HCT116 (cell line): ENCODE results near the gene LHX4. TPM values are rescaled to one million over a fixed set of nuclear protein-coding genes. Genes with fewer than 3 reads are reported as not detected.

ENCODE experiments used
- ATAC-seq: fragments of 200-7000 bp; cut with Tn5 transposase; 2 replicates; pipeline ENCODE4 v1.9.1; 2020; ENCODE audit warnings: mild to moderate bottlenecking, moderate library complexity
- BruUV-seq: library from RNA; stranded (reverse); fragments of 400-500 nt; replicated peaks from 2 replicates; lab custom pipeline; 2021; lab: Mats Ljungman, UMichigan
- CTCF ChIA-PET: fragments of 300-600 bp; sonication (Branson Sonifier 250); formaldehyde crosslinking; loops from one replicate; lab custom pipeline; 2021; ENCODE audit warnings: antibody characterized with exemption; lab: Charles Lee
- POLR2A ChIA-PET: fragments of 300-600, 350-600 bp; sonication (Branson Sonifier 250); formaldehyde crosslinking; loops from one replicate; lab custom pipeline; 2021; ENCODE audit warnings: antibody characterized with exemption; lab: Charles Lee
- RAD21 ChIA-PET, 2 experiments: fragments of 300-600 bp; sonication (Branson Sonifier 250); formaldehyde crosslinking; loops; one replicate each; lab custom pipeline; 2023; ENCODE audit warnings: low total read pairs in 2 of 2; ENCODE audit not compliant: uncharacterized antibody in 2 of 2, unreplicated experiment in 2 of 2, low non-redundant PET in 1 of 2; lab: Charles Lee
- DNase-seq: peaks from one replicate; pipeline ENCODE4 v3.0.0-alpha.2; 2010; ENCODE audit warnings: low read depth, low spot score
- H2AFZ ChIP-seq: fragments of 200-600 bp; shearing (Covaris generic), sonication (generic); 2 replicates; pipeline ENCODE4 v1.6.1; 2017; ENCODE audit warnings: low read depth, mixed run types, mixed read lengths, antibody characterized with exemption, low read length; ENCODE audit not compliant: poor library complexity, severe bottlenecking
- H3K27ac ChIP-seq: 2 replicates; pipeline ENCODE4 v1.5.1; 2012; ENCODE audit warnings: low read depth, low read length
- H3K27me3 ChIP-seq: fragments of 200-600 bp; sonication (generic); 2 replicates; pipeline ENCODE4 v1.6.1; 2016; ENCODE audit warnings: mixed run types, low read length, mixed read lengths; ENCODE audit not compliant: insufficient read depth
- H3K36me3 ChIP-seq, 2 experiments: fragments of 200-500 bp in 1 of 2; fragments of 200-600 bp in 1 of 2; sonication (Bioruptor generic) in 1 of 2; sonication (generic) in 1 of 2; 2 replicates each; pipeline versions ENCODE4 v1.5.1 to v1.6.1; 2014 to 2016; ENCODE audit warnings: low read length in 2 of 2, inconsistent platforms in 1 of 2, mixed read lengths in 1 of 2, mixed run types in 1 of 2; ENCODE audit not compliant: insufficient read depth in 2 of 2, control insufficient read depth in 1 of 2
- H3K4me1 ChIP-seq, 2 experiments: fragments of 200-600 bp in 1 of 2; sonication (generic) in 1 of 2; 2 replicates each; pipeline versions ENCODE4 v1.5.1 to v1.6.1; 2012 to 2017; ENCODE audit warnings: low read length in 2 of 2, inconsistent platforms in 1 of 2, mild to moderate bottlenecking in 1 of 2, mixed read lengths in 1 of 2, mixed run types in 1 of 2, moderate library complexity in 1 of 2; ENCODE audit not compliant: insufficient read depth in 2 of 2, control insufficient read depth in 1 of 2
- H3K4me2 ChIP-seq: fragments of 200-600 bp; sonication (generic); 2 replicates; pipeline ENCODE4 v1.6.1; 2017; ENCODE audit warnings: mixed run types, low read length, mixed read lengths
- H3K4me3 ChIP-seq, 2 experiments: fragments of 200-600 bp in 1 of 2; sonication (generic) in 1 of 2; replicated peaks in 1 of 2; 2 replicates each; pipeline ENCODE4 v1.5.1; 2011 to 2016; ENCODE audit warnings: low read length in 2 of 2, control low read depth in 1 of 2, low read depth in 1 of 2, mild to moderate bottlenecking in 1 of 2, mixed read lengths in 1 of 2, mixed run types in 1 of 2
- H3K79me2 ChIP-seq: fragments of 200-600 bp; sonication (generic); 2 replicates; pipeline ENCODE4 v1.6.1; 2017; ENCODE audit warnings: mild to moderate bottlenecking, mixed run types, low read length, moderate library complexity, mixed read lengths; ENCODE audit not compliant: insufficient read depth
- H3K9ac ChIP-seq: fragments of 200-600 bp; sonication (generic); 2 replicates; pipeline ENCODE4 v1.6.1; 2016; ENCODE audit warnings: low read length, mixed read lengths
- H3K9me2 ChIP-seq: fragments of 200-600 bp; sonication (generic), shearing (Covaris generic); 2 replicates; pipeline ENCODE4 v1.6.1; 2017; ENCODE audit warnings: mixed run types, mild to moderate bottlenecking, moderate library complexity; ENCODE audit not compliant: insufficient read depth
- H3K9me3 ChIP-seq, 2 experiments: fragments of 200-500 bp in 1 of 2; fragments of 200-600 bp in 1 of 2; sonication (Bioruptor generic) in 1 of 2; sonication (generic) in 1 of 2; 2 replicates each; pipeline ENCODE4 v1.6.1; 2014 to 2017; ENCODE audit warnings: low read length in 2 of 2, mixed read lengths in 2 of 2, inconsistent platforms in 1 of 2, low read depth in 1 of 2, mild to moderate bottlenecking in 1 of 2, mixed run types in 1 of 2, moderate library complexity in 1 of 2; ENCODE audit not compliant: control insufficient read depth in 1 of 2, insufficient read depth in 1 of 2
- H4K20me1 ChIP-seq: fragments of 200-600 bp; sonication (generic), shearing (Covaris generic); 2 replicates; pipeline ENCODE4 v1.6.1; 2017; ENCODE audit warnings: mixed run types, mild to moderate bottlenecking, moderate library complexity; ENCODE audit not compliant: insufficient read depth
- ATF3 ChIP-seq: IDR thresholded peaks from 2 replicates; pipeline ENCODE4 v1.6.1; 2012
- CEBPB ChIP-seq: IDR thresholded peaks from 2 replicates; pipeline ENCODE4 v1.6.1; 2012; ENCODE audit warnings: low read depth
- ELF1 ChIP-seq: IDR thresholded peaks from 2 replicates; pipeline ENCODE4 v1.6.1; 2012; ENCODE audit warnings: low read depth, borderline replicate concordance
- EZH2 ChIP-seq: fragments of 200-600 bp; sonication (generic); IDR thresholded peaks from 2 replicates; pipeline ENCODE4 v1.6.1; 2017; ENCODE audit warnings: antibody characterized with exemption, mixed run types
- EZH2phosphoT487 ChIP-seq: fragments of 200-600 bp; IDR thresholded peaks from 2 replicates; pipeline ENCODE4 v1.6.1; 2018; ENCODE audit warnings: antibody characterized with exemption, borderline replicate concordance
- FOSL1 ChIP-seq: IDR thresholded peaks from 2 replicates; pipeline ENCODE4 v1.6.1; 2012; ENCODE audit warnings: low read depth
- MAX ChIP-seq: IDR thresholded peaks from 2 replicates; pipeline ENCODE4 v1.6.1; 2012
- POLR2A ChIP-seq: IDR thresholded peaks from 2 replicates; pipeline ENCODE4 v1.7.0; 2011; ENCODE audit warnings: borderline replicate concordance; ENCODE audit not compliant: insufficient read depth, insufficient read length; ENCODE audit errors: extremely low read depth
- POLR2AphosphoS5 ChIP-seq: IDR thresholded peaks from 2 replicates; pipeline ENCODE4 v1.6.1; 2011; ENCODE audit warnings: mild to moderate bottlenecking, low read depth, low read length, moderate library complexity
- RAD21 ChIP-seq: IDR thresholded peaks from 2 replicates; pipeline ENCODE4 v1.6.1; 2012; ENCODE audit warnings: low read depth, mild to moderate bottlenecking
- SIN3A ChIP-seq: IDR thresholded peaks from 2 replicates; pipeline ENCODE4 v1.6.1; 2012; ENCODE audit warnings: low read depth
- SP1 ChIP-seq: IDR thresholded peaks from 2 replicates; pipeline ENCODE4 v1.6.1; 2012; ENCODE audit warnings: low read depth
- SRF ChIP-seq: IDR thresholded peaks from 2 replicates; pipeline ENCODE4 v1.6.1; 2012; ENCODE audit warnings: low read depth
- TCF7L2 ChIP-seq: IDR thresholded peaks from 2 replicates; pipeline ENCODE4 v1.7.0; 2011; ENCODE audit warnings: borderline replicate concordance, inconsistent platforms; ENCODE audit not compliant: insufficient read depth, insufficient read length; ENCODE audit errors: extremely low read depth
- YY1 ChIP-seq: IDR thresholded peaks from 2 replicates; pipeline ENCODE4 v1.6.1; 2011; ENCODE audit warnings: low read length, low read depth, moderate library complexity, mild to moderate bottlenecking; ENCODE audit not compliant: insufficient replicate concordance; ENCODE audit errors: extremely low read depth
- ZNF274 ChIP-seq: fragments of 200-500 bp; sonication (Bioruptor generic); IDR thresholded peaks from 2 replicates; pipeline ENCODE4 v1.6.1; 2014; ENCODE audit warnings: mild to moderate bottlenecking, low read depth, low read length, inconsistent platforms
- intact Hi-C: fragments of 100-400 bp; cut with micrococcal nuclease; formaldehyde crosslinking; loops from 2 replicates; pipeline ENCODE4 v1.10.0; 2022
- total RNA-seq: library from RNA; stranded (reverse); gene quantifications from one replicate; pipeline ENCODE4 v1.2.1, GENCODE V29; 2021; ENCODE audit not compliant: unreplicated experiment
- TF ChIP-seq, protein P1 (sequence below): IDR thresholded peaks from 2 replicates; pipeline ENCODE4 v1.6.1; 2012; ENCODE audit warnings: low read depth
- TF ChIP-seq, protein P2 (sequence below): IDR thresholded peaks from 2 replicates; pipeline ENCODE4 v1.6.1; 2011; ENCODE audit warnings: mild to moderate bottlenecking, low read length, moderate library complexity; ENCODE audit not compliant: insufficient replicate concordance; ENCODE audit errors: extremely low read depth

LHX4 gene
- total RNA-seq, 1 experiment from 2014 or later: 0.44 TPM

- H3K9me2 ChIP-seq: no peaks in the 10 kb centered on the region
- no peak overlapping the region for H3K9ac ChIP-seq
- intact Hi-C loops: no loop called here
- no peak overlapping the region for H2AFZ ChIP-seq
- TF ChIP-seq SIN3A (no peak), SRF (no peak), RAD21 (no peak), YY1 (no peak), CEBPB (no peak), ELF1 (no peak), EZH2 (no peak), POLR2A (no peak), FOSL1 (no peak), SP1 (no peak), ZNF274 (no peak), ATF3 (no peak), MAX (no peak), EZH2phosphoT487 (no peak), TCF7L2 (no peak), POLR2AphosphoS5 (no peak)
- TF ChIP-seq, protein P1, sequence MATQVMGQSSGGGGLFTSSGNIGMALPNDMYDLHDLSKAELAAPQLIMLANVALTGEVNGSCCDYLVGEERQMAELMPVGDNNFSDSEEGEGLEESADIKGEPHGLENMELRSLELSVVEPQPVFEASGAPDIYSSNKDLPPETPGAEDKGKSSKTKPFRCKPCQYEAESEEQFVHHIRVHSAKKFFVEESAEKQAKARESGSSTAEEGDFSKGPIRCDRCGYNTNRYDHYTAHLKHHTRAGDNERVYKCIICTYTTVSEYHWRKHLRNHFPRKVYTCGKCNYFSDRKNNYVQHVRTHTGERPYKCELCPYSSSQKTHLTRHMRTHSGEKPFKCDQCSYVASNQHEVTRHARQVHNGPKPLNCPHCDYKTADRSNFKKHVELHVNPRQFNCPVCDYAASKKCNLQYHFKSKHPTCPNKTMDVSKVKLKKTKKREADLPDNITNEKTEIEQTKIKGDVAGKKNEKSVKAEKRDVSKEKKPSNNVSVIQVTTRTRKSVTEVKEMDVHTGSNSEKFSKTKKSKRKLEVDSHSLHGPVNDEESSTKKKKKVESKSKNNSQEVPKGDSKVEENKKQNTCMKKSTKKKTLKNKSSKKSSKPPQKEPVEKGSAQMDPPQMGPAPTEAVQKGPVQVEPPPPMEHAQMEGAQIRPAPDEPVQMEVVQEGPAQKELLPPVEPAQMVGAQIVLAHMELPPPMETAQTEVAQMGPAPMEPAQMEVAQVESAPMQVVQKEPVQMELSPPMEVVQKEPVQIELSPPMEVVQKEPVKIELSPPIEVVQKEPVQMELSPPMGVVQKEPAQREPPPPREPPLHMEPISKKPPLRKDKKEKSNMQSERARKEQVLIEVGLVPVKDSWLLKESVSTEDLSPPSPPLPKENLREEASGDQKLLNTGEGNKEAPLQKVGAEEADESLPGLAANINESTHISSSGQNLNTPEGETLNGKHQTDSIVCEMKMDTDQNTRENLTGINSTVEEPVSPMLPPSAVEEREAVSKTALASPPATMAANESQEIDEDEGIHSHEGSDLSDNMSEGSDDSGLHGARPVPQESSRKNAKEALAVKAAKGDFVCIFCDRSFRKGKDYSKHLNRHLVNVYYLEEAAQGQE: no peak
- TF ChIP-seq, protein P2, sequence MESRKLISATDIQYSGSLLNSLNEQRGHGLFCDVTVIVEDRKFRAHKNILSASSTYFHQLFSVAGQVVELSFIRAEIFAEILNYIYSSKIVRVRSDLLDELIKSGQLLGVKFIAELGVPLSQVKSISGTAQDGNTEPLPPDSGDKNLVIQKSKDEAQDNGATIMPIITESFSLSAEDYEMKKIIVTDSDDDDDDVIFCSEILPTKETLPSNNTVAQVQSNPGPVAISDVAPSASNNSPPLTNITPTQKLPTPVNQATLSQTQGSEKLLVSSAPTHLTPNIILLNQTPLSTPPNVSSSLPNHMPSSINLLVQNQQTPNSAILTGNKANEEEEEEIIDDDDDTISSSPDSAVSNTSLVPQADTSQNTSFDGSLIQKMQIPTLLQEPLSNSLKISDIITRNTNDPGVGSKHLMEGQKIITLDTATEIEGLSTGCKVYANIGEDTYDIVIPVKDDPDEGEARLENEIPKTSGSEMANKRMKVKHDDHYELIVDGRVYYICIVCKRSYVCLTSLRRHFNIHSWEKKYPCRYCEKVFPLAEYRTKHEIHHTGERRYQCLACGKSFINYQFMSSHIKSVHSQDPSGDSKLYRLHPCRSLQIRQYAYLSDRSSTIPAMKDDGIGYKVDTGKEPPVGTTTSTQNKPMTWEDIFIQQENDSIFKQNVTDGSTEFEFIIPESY: no peak
- H3K27me3 ChIP-seq: no peaks in the 10 kb centered on the region
- no peak overlapping the region for H3K4me2 ChIP-seq
- H3K36me3 ChIP-seq: no peaks in the 10 kb centered on the region
- ChIA-PET CTCF (no interaction called here), RAD21 (no interaction called here), POLR2A (no interaction called here)
- no peaks in the 10 kb centered on the region for H4K20me1 ChIP-seq
- no peak for DNase-seq
- no peaks in the 10 kb centered on the region for H3K9me3 ChIP-seq
- H3K4me3 ChIP-seq: no peak overlapping the region
- H3K27ac ChIP-seq: no peak overlapping the region
- H3K79me2 ChIP-seq: no peaks in the 10 kb centered on the region
- no TSS peak for BruUV-seq
- peaks cover 0 to 8% of the 10 kb centered on the region in 2 experiments; a peak in 1 of 4 replicates for H3K4me1 ChIP-seq
- ATAC-seq: no peak
Measured at GRCh38 chr1:180215856-180216625, 14.0 kb upstream of the LHX4 start.
